ENCODE results near the gene CACTIN. TPM values are rescaled to one million over a fixed set of nuclear protein-coding genes. Genes with fewer than 3 reads are reported as not detected.
"Not testable (repeated sequence)": the region's sequence is repeated elsewhere in the genome, so short reads cannot be mapped to it uniquely, and the experiment has no call there.

CACTIN gene
- polyA plus RNA-seq, 1 experiment, result 13.8 TPM

DNA sequence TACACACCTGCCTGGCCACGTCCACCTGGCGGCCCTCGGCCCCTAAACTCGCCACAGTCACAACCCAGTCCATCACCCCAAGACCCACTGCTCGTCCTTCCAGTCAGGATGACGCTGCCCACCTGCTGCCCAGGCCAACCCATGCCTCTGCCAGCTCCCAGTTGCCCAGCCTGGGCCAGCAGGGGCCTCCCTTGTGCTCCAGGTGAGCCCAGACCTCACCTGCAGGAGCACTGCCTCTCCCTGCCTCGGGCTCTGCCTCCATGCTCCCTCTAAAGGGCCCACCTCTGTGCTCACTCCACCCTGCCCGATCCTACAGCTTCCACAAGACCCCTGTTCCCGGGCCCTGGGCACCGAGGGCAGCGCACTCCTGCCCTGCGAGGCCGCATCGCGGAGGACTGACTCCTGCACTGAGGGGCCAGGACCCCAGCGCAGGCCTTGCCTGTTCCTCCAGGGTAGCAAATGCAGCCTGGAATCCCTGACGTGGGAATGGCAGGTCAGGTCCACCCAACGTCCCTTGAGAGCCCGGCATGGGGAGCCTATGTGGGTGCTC, 8.0 kb upstream of the CACTIN start:
- Histone ChIP-seq H3K4me3 (ENCODE audit: low read depth, low read length) (no peak overlapping the region), H3K36me3 (ENCODE audit: control insufficient read depth, insufficient read depth, low read length) (peaks cover 30% of the 10 kb centered on the region), H3K27me3 (ENCODE audit: control insufficient read depth, insufficient read depth, low read length) (no peaks in the 10 kb centered on the region)
- ChIA-PET CTCF (no interaction called here), POLR2A (no interaction called here)
- DNase-seq (ENCODE audit: low read depth), result no peak
- TF ChIP-seq, protein P1, sequence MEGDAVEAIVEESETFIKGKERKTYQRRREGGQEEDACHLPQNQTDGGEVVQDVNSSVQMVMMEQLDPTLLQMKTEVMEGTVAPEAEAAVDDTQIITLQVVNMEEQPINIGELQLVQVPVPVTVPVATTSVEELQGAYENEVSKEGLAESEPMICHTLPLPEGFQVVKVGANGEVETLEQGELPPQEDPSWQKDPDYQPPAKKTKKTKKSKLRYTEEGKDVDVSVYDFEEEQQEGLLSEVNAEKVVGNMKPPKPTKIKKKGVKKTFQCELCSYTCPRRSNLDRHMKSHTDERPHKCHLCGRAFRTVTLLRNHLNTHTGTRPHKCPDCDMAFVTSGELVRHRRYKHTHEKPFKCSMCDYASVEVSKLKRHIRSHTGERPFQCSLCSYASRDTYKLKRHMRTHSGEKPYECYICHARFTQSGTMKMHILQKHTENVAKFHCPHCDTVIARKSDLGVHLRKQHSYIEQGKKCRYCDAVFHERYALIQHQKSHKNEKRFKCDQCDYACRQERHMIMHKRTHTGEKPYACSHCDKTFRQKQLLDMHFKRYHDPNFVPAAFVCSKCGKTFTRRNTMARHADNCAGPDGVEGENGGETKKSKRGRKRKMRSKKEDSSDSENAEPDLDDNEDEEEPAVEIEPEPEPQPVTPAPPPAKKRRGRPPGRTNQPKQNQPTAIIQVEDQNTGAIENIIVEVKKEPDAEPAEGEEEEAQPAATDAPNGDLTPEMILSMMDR (IDR thresholded peaks at IDR 0.05; ENCODE audit: insufficient read depth, low read depth, low read length), result no peak

DNA sequence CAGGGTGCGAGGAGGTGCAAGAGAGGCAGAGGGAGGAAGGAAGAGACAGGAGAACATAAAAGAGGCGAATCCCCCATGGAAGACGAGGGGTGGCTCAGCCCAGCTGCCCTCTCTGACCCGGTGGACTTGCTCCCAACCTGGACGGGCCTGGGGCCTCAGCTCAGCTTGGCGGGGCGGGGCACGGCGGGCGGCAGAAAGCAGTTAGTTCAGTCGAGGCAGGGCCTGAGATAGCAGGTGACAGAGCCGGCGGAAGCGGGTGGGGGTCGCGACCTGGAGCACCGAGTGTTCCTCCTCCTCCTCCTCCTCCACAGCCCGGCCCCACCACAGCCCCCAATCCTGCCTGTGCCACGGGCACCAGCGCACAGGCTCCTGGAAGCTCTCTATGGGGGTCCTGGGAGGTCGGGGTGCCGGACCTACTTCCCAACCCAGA, 7.0 kb upstream of the CACTIN start:
- ChIA-PET POLR2A (no interaction called here), CTCF (interaction anchor here (1.4 to 1.7 kb wide), 2 partner anchors 13 to 31 kb away, joined by 3 to 4 read pairs; no protein-coding TSS in a partner anchor)
- DNase-seq (ENCODE audit: low read depth), result no peak
- H3K36me3 ChIP-seq (ENCODE audit: control insufficient read depth, insufficient read depth, low read length), result peaks cover 25% of the 10 kb centered on the region
- TF ChIP-seq, protein P1 (IDR thresholded peaks at IDR 0.05; ENCODE audit: insufficient read depth, low read depth, low read length), result no peak
- no peaks in the 10 kb centered on the region for H3K27me3 ChIP-seq (ENCODE audit: control insufficient read depth, insufficient read depth, low read length)
- H3K4me3 ChIP-seq (ENCODE audit: low read depth, low read length), result no peak overlapping the region

DNA sequence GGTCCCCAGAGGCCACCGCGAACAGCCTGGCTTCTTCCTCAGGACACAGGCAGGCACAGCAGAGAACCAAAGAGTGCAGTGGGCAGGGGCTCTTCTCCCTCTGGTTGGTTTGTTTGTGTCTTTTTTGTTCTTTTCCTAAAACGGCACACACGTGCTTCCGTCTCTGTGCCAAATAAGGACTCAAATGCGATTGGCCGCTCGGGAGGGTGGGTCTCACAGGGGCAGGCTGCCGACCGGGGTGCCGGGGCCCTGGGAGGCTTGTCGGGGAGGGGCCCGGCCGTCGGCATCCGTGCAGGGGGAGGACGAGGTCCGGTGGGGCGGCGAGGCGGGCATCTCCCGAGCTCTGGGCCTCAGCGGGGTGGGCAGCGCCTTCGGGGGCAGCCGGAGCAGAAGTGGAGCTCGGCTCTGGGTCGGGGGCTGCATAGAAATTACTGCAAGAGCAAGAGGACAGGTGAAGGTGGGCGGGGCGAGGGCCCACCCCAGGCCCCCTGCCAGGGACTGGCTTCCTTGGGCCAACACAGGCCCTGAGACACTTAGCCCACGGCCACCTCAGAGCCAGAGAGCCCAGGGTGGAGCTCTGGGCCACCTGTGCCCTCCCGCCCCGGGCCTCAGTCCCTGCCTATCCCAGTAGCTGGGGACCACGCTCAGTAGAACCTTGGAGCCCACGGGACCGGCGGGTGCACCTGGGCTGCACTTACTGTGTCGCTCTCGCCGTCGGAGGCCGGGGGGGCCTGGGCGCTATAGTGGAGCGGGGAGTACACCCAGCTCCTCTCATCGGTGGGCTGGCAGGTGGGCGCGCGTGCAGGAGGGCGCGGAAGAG, 6.4 kb upstream of the CACTIN start:
- Histone ChIP-seq H3K27me3 (ENCODE audit: control insufficient read depth, insufficient read depth, low read length) (no peaks in the 10 kb centered on the region), H3K4me3 (ENCODE audit: low read depth, low read length) (no peak overlapping the region), H3K36me3 (ENCODE audit: control insufficient read depth, insufficient read depth, low read length) (peaks cover 21% of the 10 kb centered on the region)
- CTCF ChIA-PET, result interaction anchor here (1.1 to 1.7 kb wide), 3 partner anchors 12 to 34 kb away, joined by 3 to 4 read pairs (median 3); no protein-coding TSS in a partner anchor
- TF ChIP-seq, protein P1 (IDR thresholded peaks at IDR 0.05; ENCODE audit: insufficient read depth, low read depth, low read length), result no peak
- POLR2A ChIA-PET, result no interaction called here
- DNase-seq (ENCODE audit: low read depth), result no peak

DNA sequence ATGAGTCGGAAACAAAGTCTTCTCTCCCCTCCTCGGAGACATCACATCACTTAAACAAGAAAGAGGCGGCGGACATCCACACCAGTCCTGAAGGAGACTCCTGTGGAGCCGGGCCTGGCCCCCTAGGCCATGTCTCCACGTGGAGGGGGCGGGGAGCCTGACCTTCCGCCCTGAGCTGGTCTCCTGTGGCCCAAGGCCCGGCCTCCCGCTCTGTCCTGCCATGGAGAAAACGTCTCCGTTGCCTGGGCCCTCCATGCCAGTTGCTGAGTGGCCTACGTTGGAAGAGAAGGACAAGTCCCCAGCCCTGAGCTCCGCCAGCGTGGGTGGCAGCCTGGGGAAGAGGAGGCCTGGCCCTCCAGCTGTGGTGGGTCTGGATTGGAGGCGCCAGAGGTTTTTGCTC, 5.5 kb upstream of the CACTIN start:
- Histone ChIP-seq H3K4me3 (ENCODE audit: low read depth, low read length) (no peak overlapping the region), H3K27me3 (ENCODE audit: control insufficient read depth, insufficient read depth, low read length) (no peaks in the 10 kb centered on the region), H3K36me3 (ENCODE audit: control insufficient read depth, insufficient read depth, low read length) (peaks cover 19% of the 10 kb centered on the region)
- no peak for DNase-seq (ENCODE audit: low read depth)
- ChIA-PET CTCF (interaction anchor here (1.1 to 1.7 kb wide), 2 partner anchors 33 to 35 kb away, joined by 3 read pairs; no protein-coding TSS in a partner anchor), POLR2A (no interaction called here)
- TF ChIP-seq, protein P1 (IDR thresholded peaks at IDR 0.05; ENCODE audit: insufficient read depth, low read depth, low read length), result no peak

DNA sequence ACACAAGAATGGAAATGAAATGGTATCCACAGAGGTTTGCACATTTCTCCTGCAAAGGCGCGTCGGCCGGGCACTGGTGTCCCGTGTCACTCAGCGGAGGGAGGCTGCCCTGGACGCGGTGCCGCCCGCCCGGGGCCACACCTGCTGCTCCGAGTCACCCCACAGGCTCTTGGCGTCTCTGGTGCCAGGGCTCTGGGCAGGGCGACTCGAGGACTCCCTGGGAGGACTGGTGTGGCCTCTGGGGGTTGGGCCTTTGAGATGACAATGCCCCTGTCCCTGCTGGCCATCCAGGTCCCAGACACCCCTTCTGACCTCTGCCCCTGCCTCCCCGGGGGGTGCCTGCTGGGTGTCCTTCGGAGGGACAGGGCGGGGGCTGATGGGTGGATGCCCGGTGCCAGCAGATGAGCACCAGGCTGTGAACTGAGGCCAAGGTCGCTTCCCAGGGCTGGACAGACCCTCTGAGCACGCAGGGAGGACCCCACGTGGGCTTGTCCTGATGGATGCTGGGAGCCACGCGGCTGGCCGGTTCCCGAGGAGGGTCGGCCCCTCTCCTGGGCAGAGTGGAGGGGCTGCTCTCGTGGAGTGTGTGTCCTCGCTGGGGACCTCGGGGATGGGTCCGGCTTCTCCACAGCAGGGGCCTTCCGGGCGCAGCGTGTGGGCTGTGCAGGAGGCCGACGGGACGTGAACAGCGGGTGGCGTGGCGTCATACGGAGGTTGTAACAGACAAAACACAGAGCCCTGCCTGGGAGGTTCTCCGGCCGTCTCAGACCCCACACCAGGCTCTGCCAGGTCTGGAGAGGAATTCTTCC, 4.7 kb upstream of the CACTIN start:
- Histone ChIP-seq H3K27me3 (ENCODE audit: control insufficient read depth, insufficient read depth, low read length) (no peaks in the 10 kb centered on the region), H3K4me3 (ENCODE audit: low read depth, low read length) (no peak overlapping the region), H3K36me3 (ENCODE audit: control insufficient read depth, insufficient read depth, low read length) (peaks cover 15% of the 10 kb centered on the region)
- ChIA-PET CTCF (no interaction called here), POLR2A (no interaction called here)
- DNase-seq (ENCODE audit: low read depth), result no peak
- TF ChIP-seq, protein P1 (IDR thresholded peaks at IDR 0.05; ENCODE audit: insufficient read depth, low read depth, low read length), result no peak

DNA sequence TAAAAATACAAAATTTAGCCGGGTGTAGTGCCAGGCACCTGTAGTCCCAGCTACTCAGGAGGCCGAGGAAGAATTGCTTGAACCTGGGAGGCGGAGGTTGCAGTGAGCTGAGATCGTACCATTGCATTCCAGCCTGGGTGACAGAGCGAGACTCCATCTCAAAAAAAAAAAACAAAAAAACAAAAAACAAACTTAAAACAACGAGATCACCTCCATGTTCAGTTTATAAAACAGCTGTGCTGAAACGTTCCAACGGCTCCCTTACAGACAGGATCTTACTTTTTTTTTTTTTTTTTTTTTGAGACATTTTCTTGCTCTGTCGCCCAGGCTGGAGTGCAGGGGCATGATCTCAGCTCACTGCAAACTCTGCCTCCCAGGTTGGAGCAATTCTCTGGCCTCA, 2.2 kb upstream of the CACTIN start:
- CTCF ChIA-PET, result interaction anchor here (0.6 kb wide), 1 partner anchor 72 kb away, joined by 3 read pairs; no protein-coding TSS in a partner anchor

More for the DNA sequence above, 2.2 kb upstream of the CACTIN start:
- H3K36me3 ChIP-seq (ENCODE audit: control insufficient read depth, insufficient read depth, low read length), result peaks cover 14% of the 10 kb centered on the region
- DNase-seq (ENCODE audit: low read depth); H3K4me3 ChIP-seq (ENCODE audit: low read depth, low read length); H3K27me3 ChIP-seq (ENCODE audit: control insufficient read depth, insufficient read depth, low read length): not testable (repeated sequence)
- POLR2A ChIA-PET, result interaction anchor here (0.6 kb wide), 1 partner anchor 27 kb away, joined by 3 read pairs; no protein-coding TSS in a partner anchor
